HTERT RPE-1 (cell line): Measurements from ENCODE around the gene LSM14A.
"Not testable (repeated sequence)": the region's sequence is repeated elsewhere in the genome, so short reads cannot be mapped to it uniquely, and the experiment has no call there.

Experiments
- in situ Hi-C: fragments of 300-500 bp; cut with MboI; formaldehyde crosslinking; loops from 4 replicates; pipeline ENCODE4 v1.14.3; 2020; ENCODE audit warnings: low sequenced_read_pairs

The LSM14A gene

GRCh38 chr19:34189917-34190425 is 17.7 kb downstream of the LSM14A start:
- in situ Hi-C loops: no loop called here

DNA sequence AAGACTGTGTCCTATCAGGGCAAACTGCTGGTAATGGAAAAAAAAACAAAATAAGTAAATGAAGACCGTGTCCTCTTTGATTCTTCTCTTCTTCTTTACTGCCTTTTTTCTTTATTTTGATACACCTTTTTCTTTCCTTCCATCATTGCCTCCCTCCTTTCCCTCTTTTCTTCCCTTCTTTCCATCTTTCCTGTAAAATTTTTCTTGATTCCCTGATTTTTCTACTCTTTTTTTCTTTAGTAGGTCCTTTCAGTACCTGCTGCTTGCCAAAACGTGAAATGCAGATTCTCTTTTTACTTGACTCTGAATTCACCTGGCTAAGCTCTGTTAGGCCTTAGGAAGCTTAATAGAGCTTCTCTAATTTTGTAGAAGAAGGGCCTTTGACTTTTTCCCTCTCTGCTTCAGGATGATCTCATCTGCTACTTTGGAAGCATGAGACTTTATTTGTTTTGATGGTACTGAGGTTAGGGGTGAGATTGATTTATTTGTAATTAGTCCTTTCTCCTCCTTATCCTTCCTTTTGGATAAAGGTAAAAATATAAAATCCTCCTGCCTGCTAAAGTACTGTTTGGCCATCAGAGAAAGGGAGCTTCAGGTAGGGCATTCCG is 19.2 kb downstream of the LSM14A start:
- in situ Hi-C loops: no loop called here

DNA sequence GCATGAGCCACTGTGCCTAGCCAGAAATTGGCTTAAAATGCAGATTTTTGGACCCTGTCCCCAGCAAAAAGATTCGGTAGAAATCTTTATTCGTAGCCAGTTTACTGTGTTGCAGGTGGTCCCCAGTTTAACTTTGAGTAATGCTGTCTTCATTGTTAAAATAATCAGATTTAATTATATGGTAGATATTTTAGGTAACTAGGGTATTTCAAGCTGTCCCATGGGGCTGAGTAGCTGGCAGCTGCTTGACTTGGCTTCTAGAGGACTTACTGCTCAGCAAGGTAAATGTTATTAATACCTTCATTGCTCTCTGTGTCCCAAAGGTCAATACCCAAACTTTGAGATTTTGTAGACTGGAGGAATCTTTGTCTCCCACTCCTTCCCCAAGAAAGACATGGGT is 21.1 kb downstream of the LSM14A start:
- in situ Hi-C loops: no loop called here

- in situ Hi-C loops: no loop called here
Observed at GRCh38 chr19:34193876-34194275, 21.6 kb downstream of the LSM14A start.

DNA sequence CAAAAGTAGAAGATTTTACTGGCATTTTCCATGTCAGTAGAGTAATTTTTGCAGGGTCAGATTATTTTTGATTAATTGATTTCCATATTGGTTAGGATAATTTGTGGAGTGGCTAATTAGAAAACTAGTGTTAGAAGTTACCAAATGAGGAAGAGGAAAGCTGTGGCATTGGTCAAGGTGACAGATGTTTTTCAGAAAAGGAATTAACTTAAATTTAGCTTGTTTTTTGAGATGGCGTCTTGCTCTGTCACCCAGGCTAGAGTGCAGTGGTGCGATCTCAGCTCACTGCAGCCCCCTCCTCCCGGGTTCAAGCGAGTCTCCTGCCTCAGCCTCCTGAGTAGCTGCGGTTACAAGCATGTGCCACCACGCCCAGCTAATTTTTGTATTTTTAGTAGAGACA is 28.8 kb downstream of the LSM14A start:
- in situ Hi-C loops: no loop called here

DNA sequence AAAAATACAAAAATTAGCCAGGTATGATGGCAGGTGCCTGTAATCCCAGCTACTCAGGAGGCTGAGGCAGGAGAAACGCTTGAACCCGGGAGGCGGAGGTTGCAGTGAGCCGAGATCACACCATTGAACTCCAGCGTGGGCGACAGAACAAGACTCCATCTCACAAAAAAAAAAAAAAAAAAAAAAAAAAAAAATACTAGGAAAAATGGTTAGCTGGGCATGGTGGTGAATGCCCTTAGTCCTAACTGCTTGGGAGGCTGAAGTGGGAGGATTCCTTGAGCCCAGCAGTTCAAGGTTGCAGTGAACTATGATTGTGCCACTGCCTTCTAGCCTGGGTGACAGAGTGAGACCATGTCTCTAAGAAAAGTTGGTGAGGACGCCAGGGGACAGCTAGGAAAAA is 33.0 kb downstream of the LSM14A start:
- in situ Hi-C loops: not testable (repeated sequence)

GRCh38 chr19:34208291-34208884 is 36.1 kb downstream of the LSM14A start:
- in situ Hi-C loops: no loop called here

DNA sequence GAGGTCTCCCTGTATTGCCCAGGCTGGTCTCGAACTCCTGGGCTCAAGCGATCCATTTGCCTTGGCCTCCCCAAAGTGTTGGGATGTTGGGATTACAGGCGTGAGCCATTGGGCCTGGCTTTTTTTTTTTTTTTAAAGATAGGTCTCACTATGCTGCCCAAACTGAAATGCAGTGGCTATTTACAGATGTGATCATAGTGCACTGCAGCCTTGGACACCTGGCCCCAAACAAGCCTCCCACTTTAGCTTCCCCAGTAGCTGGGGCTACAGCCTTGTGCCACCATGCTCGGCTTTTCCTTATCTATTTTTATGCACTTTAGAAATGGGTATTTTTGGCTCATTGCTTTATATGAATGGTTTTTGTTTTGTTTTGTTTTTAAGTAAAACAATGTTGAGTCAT is 37.4 kb downstream of the LSM14A start:
- in situ Hi-C loops: no loop called here

- in situ Hi-C loops: no loop called here
Observed at GRCh38 chr19:34213283-34213682, 41.0 kb downstream of the LSM14A start.

DNA sequence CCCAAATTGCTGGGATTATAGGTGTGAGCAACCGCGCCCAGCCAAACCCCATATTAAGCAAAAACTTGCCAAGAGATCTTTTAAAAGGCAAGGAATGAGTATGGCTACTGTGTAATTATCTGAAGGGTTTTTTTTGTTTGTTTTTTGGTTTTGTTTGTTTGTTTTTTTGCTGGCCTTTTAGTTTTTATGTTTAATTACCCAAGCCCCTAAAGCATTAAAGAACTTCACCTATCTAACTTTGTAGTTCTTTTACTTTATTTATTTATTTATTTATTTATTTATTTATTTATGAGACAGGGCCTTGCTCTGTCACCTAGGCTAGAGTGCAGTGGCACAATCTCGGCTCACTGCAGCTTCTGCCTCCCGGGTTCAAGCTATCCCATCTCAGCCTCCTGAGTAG is 41.7 kb downstream of the LSM14A start:
- in situ Hi-C loops: no loop called here

DNA sequence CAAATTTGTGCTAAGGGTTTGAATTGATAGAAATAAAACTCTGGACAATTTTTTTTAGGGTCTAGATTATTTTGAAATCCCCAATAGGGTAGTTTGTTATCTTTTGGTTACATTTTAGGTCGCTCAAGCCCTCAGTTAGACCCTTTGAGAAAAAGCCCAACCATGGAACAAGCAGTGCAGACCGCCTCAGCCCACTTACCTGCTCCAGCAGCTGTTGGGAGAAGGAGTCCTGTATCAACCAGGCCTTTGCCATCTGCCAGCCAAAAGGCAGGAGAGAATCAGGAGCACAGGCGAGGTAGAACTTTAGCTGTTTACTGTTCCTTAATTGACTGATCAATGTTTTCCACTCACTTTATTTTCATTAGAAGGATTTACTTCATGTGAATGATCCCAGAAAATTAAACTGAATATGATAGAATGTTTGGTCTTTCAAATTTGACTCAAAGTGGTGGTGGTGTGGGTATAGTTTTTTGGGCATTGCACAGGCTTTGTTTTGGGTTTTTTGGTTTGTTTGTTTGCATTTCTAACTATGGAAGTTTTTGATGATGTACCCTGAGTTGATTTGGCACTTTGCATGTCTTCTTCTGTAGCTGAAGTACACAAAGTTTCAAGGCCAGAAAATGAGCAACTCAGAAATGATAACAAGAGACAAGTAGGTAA is 42.8 kb downstream of the LSM14A start:
- in situ Hi-C loops: no loop called here

DNA sequence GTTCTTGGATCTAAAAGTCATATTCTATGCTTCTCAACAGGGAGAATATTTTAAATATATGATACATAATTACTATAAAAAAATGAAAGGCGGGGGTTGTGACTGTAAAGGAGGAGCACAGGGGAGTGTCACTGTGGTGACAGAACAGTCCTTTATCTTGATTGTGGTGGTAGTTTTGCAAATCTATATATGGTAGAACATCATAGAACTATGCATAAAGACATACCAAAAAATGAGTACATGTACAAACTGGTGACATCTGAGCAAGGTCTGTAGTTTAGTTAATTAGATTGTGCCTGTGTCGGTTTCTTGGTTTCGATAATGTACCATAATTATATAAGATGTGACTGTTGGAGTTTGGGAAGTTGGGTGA is 43.3 kb downstream of the LSM14A start:
- in situ Hi-C loops: no loop called here

- in situ Hi-C loops: not testable (repeated sequence)
Observed at GRCh38 chr19:34216745-34217219, 44.5 kb downstream of the LSM14A start.

DNA sequence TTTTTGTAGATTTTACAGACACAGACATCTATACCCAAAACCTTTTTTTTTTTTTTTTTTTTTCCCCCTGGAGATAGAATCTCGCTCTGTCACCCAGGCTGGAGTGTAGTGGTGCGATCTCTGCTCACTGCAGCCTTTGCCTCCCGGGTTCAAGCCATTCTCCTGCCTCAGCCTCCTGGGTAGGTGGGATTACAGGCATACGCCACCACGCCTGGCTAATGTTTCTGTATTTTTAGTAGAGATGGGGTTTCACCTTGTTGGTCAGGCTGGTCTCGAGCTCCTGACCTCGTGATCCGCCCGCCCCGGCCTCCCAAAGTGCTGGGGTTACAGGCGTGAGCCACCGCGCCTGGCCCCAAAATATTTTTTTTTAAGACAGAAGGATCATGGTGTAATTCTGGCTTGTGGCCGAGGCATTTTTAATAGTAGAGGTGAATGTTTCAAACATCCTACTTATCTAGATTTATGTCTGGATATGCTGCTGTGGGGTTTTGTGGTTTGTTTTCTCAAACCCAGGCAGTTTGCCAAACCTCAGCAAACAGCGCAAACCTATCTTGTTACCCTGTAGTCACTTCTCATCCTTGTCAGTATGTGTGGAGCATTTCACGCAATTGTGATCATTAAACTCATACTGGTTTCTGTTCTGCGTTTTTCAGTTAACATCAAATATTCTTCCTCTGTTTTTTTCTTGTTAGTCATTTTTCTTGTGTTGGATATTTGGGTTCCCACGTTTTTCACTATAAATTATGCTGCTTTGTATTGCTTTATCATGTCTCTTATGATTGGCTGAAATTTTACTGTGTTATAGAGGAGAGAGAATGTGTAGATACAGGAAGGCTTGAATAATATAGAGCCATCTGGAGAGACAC is 45.9 kb downstream of the LSM14A start:
- in situ Hi-C loops: no loop called here

- in situ Hi-C loops: no loop called here
Observed at GRCh38 chr19:34218818-34219164, 46.5 kb downstream of the LSM14A start.

- in situ Hi-C loops: no loop called here
Observed at GRCh38 chr19:34220472-34221063, 48.3 kb downstream of the LSM14A start.

DNA sequence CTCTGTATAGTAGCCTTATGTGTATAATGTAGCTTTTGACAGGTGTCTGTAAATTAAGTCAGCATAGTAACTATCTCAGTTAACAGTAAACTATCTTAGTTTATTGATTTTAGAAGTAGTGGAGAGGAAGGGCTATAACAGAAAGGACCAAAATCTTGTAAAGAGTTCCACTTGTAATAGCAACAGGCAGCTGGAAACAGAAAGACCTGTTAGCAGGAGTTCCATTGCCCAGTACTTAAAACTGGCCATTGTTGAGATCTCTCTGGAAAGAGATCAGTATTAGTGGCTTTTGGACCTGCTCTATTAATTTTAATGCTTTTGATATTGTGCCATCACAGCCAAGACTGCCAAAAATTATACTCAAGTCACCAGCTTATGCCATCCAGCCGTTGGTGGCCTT is 50.1 kb downstream of the LSM14A start:
- in situ Hi-C loops: no loop called here

DNA sequence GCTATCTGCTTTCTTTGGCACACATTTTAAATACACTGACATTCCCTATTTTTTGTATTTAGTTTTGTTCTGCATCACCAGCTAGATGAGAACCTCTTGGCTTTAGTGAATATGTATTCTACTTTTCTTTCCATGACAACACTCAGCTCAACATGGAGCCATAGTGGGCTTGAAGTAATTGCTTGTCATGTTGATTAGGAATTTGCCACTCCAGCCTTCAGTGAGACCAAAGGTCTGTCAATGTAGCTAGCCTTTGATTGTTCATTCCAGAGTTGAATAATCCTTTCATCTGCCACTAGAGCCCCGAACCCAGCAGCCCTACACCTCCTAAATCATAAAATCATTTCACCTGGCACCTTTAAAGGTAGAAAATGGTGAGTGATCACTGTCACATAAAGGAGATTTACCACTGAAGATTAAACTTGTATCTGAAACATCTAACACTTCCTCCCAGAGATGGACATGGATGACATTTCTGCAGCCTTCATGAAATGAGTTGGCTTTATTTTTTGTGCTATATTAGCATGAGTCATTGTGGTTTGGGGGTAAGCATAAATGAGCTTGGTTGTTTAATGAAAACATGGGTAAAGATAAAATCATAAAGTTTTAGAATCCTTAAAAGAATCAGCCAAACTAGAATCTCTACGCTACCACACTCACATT is 52.8 kb downstream of the LSM14A start:
- in situ Hi-C loops: no loop called here

DNA sequence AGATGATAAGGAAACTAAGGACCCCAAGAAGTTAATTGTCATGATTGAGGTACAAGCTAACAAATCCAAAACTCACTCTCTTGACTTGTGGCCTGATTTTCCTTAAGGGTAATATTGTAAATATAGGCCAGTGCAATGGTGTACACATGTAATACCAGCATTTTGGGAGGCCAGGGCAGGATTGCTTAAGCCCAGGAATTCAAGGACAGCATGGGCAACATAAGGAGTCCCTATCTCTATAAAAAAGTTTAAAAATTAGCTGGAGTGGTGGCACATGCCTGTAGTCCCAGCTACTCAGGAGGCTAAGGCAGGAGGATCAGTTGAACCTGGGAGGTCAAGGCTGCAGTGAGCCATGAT is 53.3 kb downstream of the LSM14A start:
- in situ Hi-C loops: no loop called here

DNA sequence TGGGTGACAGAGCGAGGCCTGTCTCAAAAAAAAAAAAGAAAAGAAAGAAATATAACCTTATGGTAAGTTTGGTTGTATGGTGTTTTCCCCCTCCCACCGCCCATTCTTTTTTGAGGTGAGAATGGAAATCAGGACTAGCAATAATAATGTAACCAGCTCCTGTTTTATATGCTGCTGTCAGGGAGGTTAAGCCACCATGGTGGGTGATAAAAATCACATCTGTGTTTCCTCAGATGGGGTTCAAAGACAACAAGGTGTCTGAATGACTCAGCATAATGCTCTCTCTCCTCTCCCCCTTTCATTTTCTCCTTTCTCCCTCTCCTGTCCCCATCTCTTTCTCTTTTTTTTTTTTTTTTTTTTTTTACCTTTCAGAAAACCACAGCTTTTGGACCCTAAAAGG is 53.7 kb downstream of the LSM14A start:
- in situ Hi-C loops: no loop called here

GRCh38 chr19:34228347-34228746 is 56.0 kb downstream of the LSM14A start:
- in situ Hi-C loops: no loop called here
